NCI-H510A treated with DMSO at 0.1 percent for 48 hours (cell line): ENCODE results near the gene DOHH.
"Not testable (repeated sequence)": the region's sequence is repeated elsewhere in the genome, so short reads cannot be mapped to it uniquely, and the experiment has no call there.

Source experiments
- DNase-seq: peaks from one replicate; lab custom pipeline; 2025; lab: John Stamatoyannopoulos, UW

Gene DOHH

GRCh38 chr19:3534375-3535234 is 34.1 kb upstream of the DOHH start:
- DNase-seq, result no peak

- no peak for DNase-seq
Observed at GRCh38 chr19:3533563-3534216, 33.2 kb upstream of the DOHH start.

- no peak for DNase-seq
Observed at GRCh38 chr19:3533033-3533432, 32.6 kb upstream of the DOHH start.

- no peak for DNase-seq
Observed at GRCh38 chr19:3532154-3532786, 31.8 kb upstream of the DOHH start.

- no peak for DNase-seq
Observed at GRCh38 chr19:3531716-3532115, 31.2 kb upstream of the DOHH start.

GRCh38 chr19:3530389-3530788 is 29.9 kb upstream of the DOHH start:
- DNase-seq, result no peak

- DNase-seq, result not testable (repeated sequence)
Observed at GRCh38 chr19:3529299-3529698, 28.8 kb upstream of the DOHH start.

- no peak for DNase-seq
Observed at GRCh38 chr19:3528539-3529211, 28.2 kb upstream of the DOHH start.

GRCh38 chr19:3528080-3528479 is 27.6 kb upstream of the DOHH start:
- DNase-seq, result no peak

- no peak for DNase-seq
Observed at GRCh38 chr19:3527238-3527910, 26.9 kb upstream of the DOHH start.

- no peak for DNase-seq
Observed at GRCh38 chr19:3526507-3527237, 26.2 kb upstream of the DOHH start.

GRCh38 chr19:3524904-3525451 is 24.5 kb upstream of the DOHH start:
- no peak for DNase-seq

- DNase-seq, result no peak
Observed at GRCh38 chr19:3524078-3524842, 23.8 kb upstream of the DOHH start.

GRCh38 chr19:3523361-3524077 is 23.0 kb upstream of the DOHH start:
- no peak for DNase-seq

- no peak for DNase-seq
Observed at GRCh38 chr19:3522421-3523360, 22.2 kb upstream of the DOHH start.

- DNase-seq, result no peak
Observed at GRCh38 chr19:3521104-3521445, 20.6 kb upstream of the DOHH start.

- DNase-seq, result no peak
Observed at GRCh38 chr19:3520166-3521103, 20.0 kb upstream of the DOHH start.
